Measurements from ENCODE around the gene FAM180A.

GRCh38 chr7:135757719-135758411, 9.3 kb upstream of the FAM180A start:
- TF ChIP-seq POLR2AphosphoS5 (IDR thresholded peaks at IDR 0.05; ENCODE audit: low read depth, low read length) (no peak), CTCF (IDR thresholded peaks at IDR 0.05) (no peak), TCF7L2 (IDR thresholded peaks at IDR 0.05; ENCODE audit: low read depth, low read length) (no peak), REST (IDR thresholded peaks at IDR 0.05; ENCODE audit: insufficient read depth in 1 of 2, low read depth in 2 of 2, low read length in 1 of 2) (no peak)

All from Panc1 (cell line).